ENCODE data around the gene GP2. TPM values are rescaled to one million over a fixed set of nuclear protein-coding genes. Genes with fewer than 3 reads are reported as not detected.
"Not testable (repeated sequence)": the region's sequence is repeated elsewhere in the genome, so short reads cannot be mapped to it uniquely, and the experiment has no call there.

GP2 gene
- total and polyA plus RNA-seq, 4 donors = 0.09 to 0.31 (median 0.27) TPM

DNA sequence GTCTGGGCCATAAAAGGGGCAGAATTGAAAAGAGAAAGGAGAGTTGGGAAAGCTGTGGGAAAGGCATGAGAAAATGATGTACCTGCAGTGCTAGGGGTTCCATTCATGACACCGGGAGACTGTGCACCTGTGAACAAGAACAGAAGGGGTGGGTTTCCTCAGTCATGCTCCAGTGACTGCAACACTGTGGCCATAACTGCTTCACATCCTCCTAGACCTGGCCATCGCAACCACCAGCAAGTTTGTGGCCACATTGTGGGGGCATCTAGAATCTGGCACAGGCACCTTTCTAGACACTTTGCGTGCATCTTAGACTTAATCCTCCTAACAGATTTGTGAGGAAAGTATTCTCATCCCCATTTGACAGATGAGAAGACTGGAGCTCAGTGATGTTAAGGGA, 12.7 kb downstream of the GP2 start:
- no peak overlapping the region for H3K9ac ChIP-seq (ENCODE audit: low read depth in 1 of 2, low read length in 2 of 2)
- H3K9me3 ChIP-seq (ENCODE audit: control insufficient read depth in 4 of 4, low read length in 3 of 4) = no peaks in the 10 kb centered on the region
- WGBS = 89% methylated on average over 3 of the region's 3 CpGs
- H3K36me3 ChIP-seq (ENCODE audit: control insufficient read depth in 4 of 4, insufficient read depth in 3 of 4, low read depth in 1 of 4, low read length in 3 of 4) = no peaks in the 10 kb centered on the region
- DNase-seq (ENCODE audit: low spot score) = no peak
- H3K4me1 ChIP-seq (ENCODE audit: control insufficient read depth in 4 of 4, insufficient read depth in 4 of 4, low read length in 3 of 4) = no peaks in the 10 kb centered on the region
- no peak overlapping the region for H3K4me3 ChIP-seq (ENCODE audit: low read depth in 1 of 3, low read length in 3 of 3)
- peaks cover 0 to 2% (median 0%) of the 10 kb centered on the region in 4 donors for H3K27me3 ChIP-seq (ENCODE audit: control insufficient read depth in 4 of 4, insufficient read depth in 4 of 4, low read length in 3 of 4)
- TF ChIP-seq FOXA1 (IDR thresholded peaks at IDR 0.05) = no peak
- no peak for TF ChIP-seq GABPA (IDR thresholded peaks at IDR 0.05 in 1 of 2, conservative IDR thresholded peaks at IDR 0.05 in 1 of 2)
- TF ChIP-seq NR2F2 (IDR thresholded peaks at IDR 0.05) = no peak
- TF ChIP-seq, protein P1, sequence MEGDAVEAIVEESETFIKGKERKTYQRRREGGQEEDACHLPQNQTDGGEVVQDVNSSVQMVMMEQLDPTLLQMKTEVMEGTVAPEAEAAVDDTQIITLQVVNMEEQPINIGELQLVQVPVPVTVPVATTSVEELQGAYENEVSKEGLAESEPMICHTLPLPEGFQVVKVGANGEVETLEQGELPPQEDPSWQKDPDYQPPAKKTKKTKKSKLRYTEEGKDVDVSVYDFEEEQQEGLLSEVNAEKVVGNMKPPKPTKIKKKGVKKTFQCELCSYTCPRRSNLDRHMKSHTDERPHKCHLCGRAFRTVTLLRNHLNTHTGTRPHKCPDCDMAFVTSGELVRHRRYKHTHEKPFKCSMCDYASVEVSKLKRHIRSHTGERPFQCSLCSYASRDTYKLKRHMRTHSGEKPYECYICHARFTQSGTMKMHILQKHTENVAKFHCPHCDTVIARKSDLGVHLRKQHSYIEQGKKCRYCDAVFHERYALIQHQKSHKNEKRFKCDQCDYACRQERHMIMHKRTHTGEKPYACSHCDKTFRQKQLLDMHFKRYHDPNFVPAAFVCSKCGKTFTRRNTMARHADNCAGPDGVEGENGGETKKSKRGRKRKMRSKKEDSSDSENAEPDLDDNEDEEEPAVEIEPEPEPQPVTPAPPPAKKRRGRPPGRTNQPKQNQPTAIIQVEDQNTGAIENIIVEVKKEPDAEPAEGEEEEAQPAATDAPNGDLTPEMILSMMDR (IDR thresholded peaks at IDR 0.05; ENCODE audit: low read depth, low read length, missing input control) = no peak
- TF ChIP-seq, protein P2, sequence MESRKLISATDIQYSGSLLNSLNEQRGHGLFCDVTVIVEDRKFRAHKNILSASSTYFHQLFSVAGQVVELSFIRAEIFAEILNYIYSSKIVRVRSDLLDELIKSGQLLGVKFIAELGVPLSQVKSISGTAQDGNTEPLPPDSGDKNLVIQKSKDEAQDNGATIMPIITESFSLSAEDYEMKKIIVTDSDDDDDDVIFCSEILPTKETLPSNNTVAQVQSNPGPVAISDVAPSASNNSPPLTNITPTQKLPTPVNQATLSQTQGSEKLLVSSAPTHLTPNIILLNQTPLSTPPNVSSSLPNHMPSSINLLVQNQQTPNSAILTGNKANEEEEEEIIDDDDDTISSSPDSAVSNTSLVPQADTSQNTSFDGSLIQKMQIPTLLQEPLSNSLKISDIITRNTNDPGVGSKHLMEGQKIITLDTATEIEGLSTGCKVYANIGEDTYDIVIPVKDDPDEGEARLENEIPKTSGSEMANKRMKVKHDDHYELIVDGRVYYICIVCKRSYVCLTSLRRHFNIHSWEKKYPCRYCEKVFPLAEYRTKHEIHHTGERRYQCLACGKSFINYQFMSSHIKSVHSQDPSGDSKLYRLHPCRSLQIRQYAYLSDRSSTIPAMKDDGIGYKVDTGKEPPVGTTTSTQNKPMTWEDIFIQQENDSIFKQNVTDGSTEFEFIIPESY (IDR thresholded peaks at IDR 0.05) = no peak
- TF ChIP-seq HNF4G (IDR thresholded peaks at IDR 0.05) = no peak
- TF ChIP-seq YY1 (IDR thresholded peaks at IDR 0.05) = no peak
- no peak for TF ChIP-seq EGR1 (IDR thresholded peaks at IDR 0.05; ENCODE audit: low read depth in 2 of 2)
- TF ChIP-seq, protein P3, sequence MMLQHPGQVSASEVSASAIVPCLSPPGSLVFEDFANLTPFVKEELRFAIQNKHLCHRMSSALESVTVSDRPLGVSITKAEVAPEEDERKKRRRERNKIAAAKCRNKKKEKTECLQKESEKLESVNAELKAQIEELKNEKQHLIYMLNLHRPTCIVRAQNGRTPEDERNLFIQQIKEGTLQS (IDR thresholded peaks at IDR 0.05) = no peak
- no peak for TF ChIP-seq SP1 (IDR thresholded peaks at IDR 0.05)
- TF ChIP-seq HNF4A (conservative IDR thresholded peaks at IDR 0.05) = no peak
- no peak for TF ChIP-seq MAX (IDR thresholded peaks at IDR 0.05)
- no peak for TF ChIP-seq RXRA (IDR thresholded peaks at IDR 0.05)
- no peak for TF ChIP-seq RAD21 (IDR thresholded peaks at IDR 0.05)
- no peak for TF ChIP-seq FOXA2 (IDR thresholded peaks at IDR 0.05)
- no peak overlapping the region for H3K27ac ChIP-seq (ENCODE audit: low read depth in 1 of 2, low read length in 2 of 2)

- no peak overlapping the region for H3K4me3 ChIP-seq (ENCODE audit: low read depth in 1 of 3, low read length in 3 of 3)
- no peak for DNase-seq (ENCODE audit: low spot score)
- TF ChIP-seq, protein P4, sequence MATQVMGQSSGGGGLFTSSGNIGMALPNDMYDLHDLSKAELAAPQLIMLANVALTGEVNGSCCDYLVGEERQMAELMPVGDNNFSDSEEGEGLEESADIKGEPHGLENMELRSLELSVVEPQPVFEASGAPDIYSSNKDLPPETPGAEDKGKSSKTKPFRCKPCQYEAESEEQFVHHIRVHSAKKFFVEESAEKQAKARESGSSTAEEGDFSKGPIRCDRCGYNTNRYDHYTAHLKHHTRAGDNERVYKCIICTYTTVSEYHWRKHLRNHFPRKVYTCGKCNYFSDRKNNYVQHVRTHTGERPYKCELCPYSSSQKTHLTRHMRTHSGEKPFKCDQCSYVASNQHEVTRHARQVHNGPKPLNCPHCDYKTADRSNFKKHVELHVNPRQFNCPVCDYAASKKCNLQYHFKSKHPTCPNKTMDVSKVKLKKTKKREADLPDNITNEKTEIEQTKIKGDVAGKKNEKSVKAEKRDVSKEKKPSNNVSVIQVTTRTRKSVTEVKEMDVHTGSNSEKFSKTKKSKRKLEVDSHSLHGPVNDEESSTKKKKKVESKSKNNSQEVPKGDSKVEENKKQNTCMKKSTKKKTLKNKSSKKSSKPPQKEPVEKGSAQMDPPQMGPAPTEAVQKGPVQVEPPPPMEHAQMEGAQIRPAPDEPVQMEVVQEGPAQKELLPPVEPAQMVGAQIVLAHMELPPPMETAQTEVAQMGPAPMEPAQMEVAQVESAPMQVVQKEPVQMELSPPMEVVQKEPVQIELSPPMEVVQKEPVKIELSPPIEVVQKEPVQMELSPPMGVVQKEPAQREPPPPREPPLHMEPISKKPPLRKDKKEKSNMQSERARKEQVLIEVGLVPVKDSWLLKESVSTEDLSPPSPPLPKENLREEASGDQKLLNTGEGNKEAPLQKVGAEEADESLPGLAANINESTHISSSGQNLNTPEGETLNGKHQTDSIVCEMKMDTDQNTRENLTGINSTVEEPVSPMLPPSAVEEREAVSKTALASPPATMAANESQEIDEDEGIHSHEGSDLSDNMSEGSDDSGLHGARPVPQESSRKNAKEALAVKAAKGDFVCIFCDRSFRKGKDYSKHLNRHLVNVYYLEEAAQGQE (IDR thresholded peaks at IDR 0.05) = no peak
- TF ChIP-seq MAX (IDR thresholded peaks at IDR 0.05) (no peak), TAF1 (conservative IDR thresholded peaks at IDR 0.05) (no peak)
- H3K27me3 ChIP-seq (ENCODE audit: control insufficient read depth in 4 of 4, insufficient read depth in 4 of 4, low read length in 3 of 4) = no peaks in the 10 kb centered on the region
- H3K36me3 ChIP-seq (ENCODE audit: control insufficient read depth in 4 of 4, insufficient read depth in 3 of 4, low read depth in 1 of 4, low read length in 3 of 4) = no peaks in the 10 kb centered on the region
- no peak overlapping the region for H3K27ac ChIP-seq (ENCODE audit: low read depth in 1 of 2, low read length in 2 of 2)
- 93% methylated on average over 3 of the region's 3 CpGs for WGBS
- H3K9ac ChIP-seq (ENCODE audit: low read depth in 1 of 2, low read length in 2 of 2) = no peak overlapping the region
- H3K4me1 ChIP-seq (ENCODE audit: control insufficient read depth in 4 of 4, insufficient read depth in 4 of 4, low read length in 3 of 4) = no peaks in the 10 kb centered on the region
- no peaks in the 10 kb centered on the region for H3K9me3 ChIP-seq (ENCODE audit: control insufficient read depth in 4 of 4, low read length in 3 of 4)
Measured at GRCh38 chr16:20313741-20314140, 13.6 kb downstream of the GP2 start.

- not testable (repeated sequence) for H3K4me1 ChIP-seq (ENCODE audit: control insufficient read depth in 4 of 4, insufficient read depth in 4 of 4, low read length in 3 of 4); H3K27ac ChIP-seq (ENCODE audit: low read depth in 1 of 2, low read length in 2 of 2); H3K9me3 ChIP-seq (ENCODE audit: control insufficient read depth in 4 of 4, low read length in 3 of 4); H3K27me3 ChIP-seq (ENCODE audit: control insufficient read depth in 4 of 4, insufficient read depth in 4 of 4, low read length in 3 of 4); H3K36me3 ChIP-seq (ENCODE audit: control insufficient read depth in 4 of 4, insufficient read depth in 3 of 4, low read depth in 1 of 4, low read length in 3 of 4); H3K9ac ChIP-seq (ENCODE audit: low read depth in 1 of 2, low read length in 2 of 2); DNase-seq (ENCODE audit: low spot score); H3K4me3 ChIP-seq (ENCODE audit: low read depth in 1 of 3, low read length in 3 of 3)
- 90% methylated on average over 7 of the region's 7 CpGs for WGBS
Measured at GRCh38 chr16:20312536-20313095, 14.7 kb downstream of the GP2 start.

Data from liver (tissue), 9 donors.